GM19468 (cell line): ENCODE results near the gene ANKRD50.

ENCODE experiments used
- ATAC-seq: cut with Tn5 transposase; IDR thresholded peaks from one replicate; pipeline ENCODE4 v1.9.1; 2021; ENCODE audit warnings: mild to moderate bottlenecking, moderate library complexity, moderate number of reproducible peaks; ENCODE audit not compliant: unreplicated experiment; ENCODE audit errors: extremely low read depth

Gene ANKRD50

DNA sequence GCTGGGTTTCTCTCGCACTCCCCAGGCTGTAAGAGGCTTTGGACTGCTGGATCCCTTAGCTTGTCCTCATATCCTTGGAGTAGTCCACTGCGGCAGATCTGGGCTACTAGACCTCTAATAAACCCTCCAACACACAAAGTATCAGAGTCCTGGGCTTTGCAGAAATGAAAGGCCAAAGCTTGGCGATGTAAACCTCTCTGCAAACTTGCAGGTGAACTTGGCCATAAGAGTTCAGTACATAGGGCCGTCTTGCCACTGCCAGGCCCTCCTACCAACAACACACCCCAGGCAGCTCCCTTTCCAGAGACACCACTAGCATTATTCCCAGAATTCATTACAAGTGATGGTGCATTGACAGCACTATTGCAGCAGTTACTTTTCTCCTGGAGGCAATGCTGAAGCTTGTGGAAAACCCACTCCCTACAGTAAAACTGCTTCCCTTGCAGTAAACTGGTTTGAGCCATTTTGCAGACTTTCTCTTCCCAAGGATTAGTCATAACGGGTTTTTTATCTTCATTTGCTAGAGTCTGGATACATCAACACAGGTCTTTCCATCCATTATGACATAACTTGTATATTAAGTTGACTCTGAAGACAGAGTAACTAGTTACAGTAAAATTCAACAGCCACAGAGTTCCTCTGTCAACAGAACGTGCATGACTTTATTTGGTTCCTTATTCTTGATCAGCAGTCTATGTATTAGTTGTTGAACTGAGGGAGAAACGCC, 2.4 kb downstream of the ANKRD50 start:
- no peak for ATAC-seq

GRCh38 chr4:124708517-124709300, 3.8 kb downstream of the ANKRD50 start:
- ATAC-seq: no peak

DNA sequence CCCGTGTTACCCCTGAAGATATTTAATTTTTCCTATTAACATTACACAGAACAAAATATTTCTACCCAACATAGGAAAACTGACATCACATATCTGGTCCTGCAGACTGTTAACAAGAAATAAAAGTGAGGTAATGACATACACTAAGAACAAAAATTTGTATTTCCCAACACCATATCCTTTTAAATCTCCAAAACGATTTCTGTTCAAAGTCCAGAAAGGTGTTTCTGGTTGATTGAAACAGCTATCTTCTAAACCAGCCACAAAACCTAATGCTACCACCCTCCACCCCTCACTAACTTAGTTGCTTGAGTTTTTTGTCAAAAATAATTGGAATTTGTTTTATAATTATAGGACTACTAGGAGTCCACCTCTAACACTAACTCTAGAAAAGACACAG, 7.1 kb downstream of the ANKRD50 start:
- no peak for ATAC-seq

DNA sequence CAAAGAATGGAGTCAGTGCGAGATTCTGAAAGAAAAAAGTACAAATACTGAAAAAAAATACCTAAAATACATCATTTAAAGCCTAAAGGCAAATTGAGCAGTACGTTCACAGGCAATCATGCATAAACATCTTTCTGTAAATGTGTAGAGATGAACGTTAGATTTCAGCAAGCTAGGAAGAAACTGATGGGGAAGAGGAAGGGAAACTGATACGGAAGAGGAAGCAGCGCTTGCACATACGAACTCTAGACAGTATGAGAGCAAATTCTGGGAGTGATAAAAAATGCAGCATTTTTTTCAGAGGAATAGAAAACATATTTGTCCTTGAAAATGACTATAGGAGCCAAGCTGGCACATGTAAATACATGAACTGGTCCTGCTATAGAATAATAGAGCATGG, 9.4 kb downstream of the ANKRD50 start:
- peak; percentile 42 for ATAC-seq

DNA sequence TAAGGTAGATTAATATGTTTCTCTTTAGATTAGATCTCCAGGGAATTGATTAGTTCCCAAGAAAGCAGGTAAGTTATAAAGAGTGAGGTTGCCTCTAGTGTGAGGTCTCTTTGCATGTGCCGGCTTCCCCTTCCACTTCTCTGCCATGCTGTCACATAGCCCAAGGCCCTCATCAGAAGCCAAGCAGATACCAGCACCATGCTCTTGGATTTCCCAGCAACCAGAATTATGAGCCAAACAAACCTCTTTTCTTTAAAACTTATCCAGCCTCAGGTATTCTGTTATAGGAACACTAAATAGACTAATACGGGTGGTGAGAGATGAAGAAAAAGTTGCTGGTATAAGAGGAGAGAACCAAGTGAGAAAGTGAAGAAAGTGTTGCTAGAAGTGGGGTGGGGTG, 15.1 kb downstream of the ANKRD50 start:
- no peak for ATAC-seq

- no peak for ATAC-seq
These were observed 16.4 kb downstream of the ANKRD50 start for GRCh38 chr4:124696182-124696581.

DNA sequence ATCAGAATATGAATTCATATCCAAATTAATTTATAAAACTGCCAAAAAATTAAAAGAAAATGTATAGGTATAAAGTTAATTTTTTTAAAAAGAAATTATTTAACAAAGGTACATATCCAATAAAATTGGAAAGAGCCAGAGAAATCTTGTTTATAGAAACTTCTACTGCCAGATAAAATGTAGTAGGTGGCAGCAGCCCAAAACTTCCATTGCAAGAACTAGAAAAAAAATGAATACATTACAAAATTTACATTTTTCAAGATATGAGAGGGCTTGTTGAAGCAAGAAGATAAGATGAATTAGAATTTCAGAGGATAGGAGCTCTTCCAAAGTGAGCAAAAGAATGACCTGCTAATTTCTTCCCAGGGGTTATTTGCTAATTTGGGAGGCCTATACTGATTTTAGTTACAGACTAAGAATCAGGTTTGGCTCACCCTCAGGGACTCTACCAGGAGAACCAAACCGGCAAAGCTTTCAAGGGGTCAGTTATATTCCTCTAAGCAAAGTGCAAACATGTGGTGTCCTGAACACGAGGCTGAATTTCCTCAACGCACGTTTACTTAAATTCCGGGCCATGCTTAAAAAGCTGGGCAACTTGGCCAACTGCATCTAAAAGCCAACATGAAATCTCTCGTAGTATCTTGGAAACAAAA, 17.5 kb downstream of the ANKRD50 start:
- ATAC-seq: no peak

DNA sequence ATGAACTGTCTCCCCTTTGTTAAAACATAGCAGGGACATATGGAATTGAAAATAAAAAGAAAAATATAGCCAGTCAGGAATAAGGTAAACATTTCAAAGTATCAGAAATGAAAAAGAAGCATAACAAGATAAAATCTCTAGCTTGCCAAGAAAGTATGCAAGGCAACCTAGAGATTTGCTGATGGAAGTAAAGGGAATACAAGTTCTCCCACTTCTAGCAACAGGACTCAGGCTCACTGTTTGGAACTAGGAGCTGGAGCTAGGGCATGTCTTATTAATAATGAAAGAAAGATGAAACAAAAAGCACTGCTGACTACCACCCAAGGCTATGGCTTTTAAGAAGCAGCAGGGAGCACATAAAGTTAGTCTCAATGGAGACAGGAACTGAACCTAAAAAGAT, 18.2 kb downstream of the ANKRD50 start:
- ATAC-seq: no peak

GRCh38 chr4:124691801-124692200, 20.7 kb downstream of the ANKRD50 start:
- no peak for ATAC-seq

- no peak for ATAC-seq
These were observed 26.3 kb downstream of the ANKRD50 start for GRCh38 chr4:124686279-124686678.

- ATAC-seq: no peak
These were observed 26.7 kb downstream of the ANKRD50 start for GRCh38 chr4:124685851-124686250.

DNA sequence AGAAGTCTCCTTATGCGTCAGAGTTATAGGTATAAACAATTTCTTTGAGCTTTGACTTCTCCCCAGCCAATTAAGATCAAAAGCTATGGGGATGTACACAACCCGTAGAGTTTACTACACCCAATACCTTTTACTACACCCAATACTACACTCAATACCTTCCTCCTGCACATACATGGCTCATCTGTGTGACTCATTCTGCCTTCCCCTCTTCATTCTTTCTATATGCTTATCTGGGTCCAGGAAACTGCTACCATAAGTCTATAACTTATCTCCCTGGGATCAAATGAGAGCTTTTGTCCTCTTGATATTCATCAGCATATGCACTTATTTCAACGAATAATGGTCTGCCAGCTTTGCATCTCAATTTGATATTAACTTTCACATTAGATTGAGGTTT, 28.2 kb downstream of the ANKRD50 start:
- ATAC-seq: no peak

DNA sequence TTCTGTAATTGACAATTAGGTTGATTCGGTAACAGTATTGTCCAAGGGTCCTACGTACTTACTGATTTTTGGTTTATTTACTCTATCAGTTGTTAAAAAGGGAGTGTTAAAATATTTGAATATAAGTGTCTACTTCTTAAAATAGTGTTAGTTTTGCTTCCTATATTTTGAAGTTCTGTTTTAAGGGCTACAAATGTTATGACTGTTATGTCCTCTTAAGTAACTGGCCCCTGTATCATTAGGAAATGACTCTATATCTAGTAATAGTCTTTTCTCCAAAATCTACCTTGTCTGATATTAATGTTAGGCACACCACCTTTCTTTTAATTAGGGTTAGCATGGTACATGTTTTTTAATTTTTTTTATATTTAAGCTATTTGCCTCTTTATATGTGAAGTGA, 30.1 kb downstream of the ANKRD50 start:
- no peak for ATAC-seq

DNA sequence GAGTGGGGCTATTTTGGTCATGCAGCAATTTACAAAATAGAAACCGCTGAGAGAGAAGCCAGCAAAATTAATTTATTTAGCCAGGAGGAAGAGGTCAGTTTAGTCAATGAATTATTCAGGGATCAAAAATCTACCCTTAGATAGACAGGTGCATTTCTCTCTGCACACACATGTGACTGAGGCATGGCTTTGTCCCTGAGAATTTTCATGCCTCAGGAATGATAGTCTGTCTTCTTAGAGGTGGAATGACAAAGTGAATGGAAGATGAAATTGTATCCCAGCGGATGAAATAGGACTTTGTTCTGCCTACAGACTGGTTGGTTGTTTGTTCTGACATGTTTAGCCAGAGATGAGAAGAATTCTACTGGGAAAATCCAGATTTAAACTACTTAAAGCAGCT, 46.0 kb downstream of the ANKRD50 start:
- ATAC-seq: no peak

GRCh38 chr4:124658795-124659194, 53.7 kb downstream of the ANKRD50 start:
- ATAC-seq: no peak

GRCh38 chr4:124650614-124651013, 61.9 kb downstream of the ANKRD50 start:
- ATAC-seq: no peak

DNA sequence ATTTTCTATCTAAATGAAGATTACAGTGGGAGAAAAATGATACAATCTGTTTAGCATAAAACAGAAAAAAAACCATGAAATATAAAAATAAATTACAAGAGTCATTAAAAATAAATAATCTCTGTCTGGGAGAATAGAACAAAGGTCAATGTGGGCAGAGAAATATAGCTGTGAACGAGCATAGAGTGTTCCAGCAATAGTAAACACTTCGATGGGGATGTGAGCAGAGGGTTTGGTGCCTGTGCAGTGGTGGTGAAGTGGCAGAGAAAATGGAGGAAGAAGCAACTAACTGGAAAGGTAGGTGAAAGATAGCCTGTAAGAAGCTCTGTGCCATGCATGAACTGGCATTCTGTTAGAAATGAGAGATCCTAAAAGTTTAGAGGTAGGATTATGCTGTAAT, 64.9 kb downstream of the ANKRD50 start:
- ATAC-seq: no peak

DNA sequence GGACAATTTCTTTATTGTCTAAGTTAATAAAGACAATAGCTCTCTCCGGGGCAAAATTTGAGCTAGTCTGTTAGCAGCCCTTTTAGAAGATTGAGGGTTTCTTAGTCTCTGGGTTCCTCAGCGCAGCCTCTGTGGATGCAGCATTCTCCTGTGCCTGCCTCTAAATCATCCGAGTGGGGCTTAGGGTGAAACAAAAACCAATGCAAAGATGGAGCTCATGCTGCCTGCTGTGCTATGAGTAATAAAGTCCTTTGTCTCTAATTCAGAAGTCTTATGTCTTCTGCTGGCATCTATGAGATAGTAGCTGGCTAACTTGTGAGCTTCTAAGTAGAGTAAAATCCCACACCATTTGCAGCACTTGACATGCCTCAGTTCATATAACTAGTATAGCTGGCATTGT, 67.9 kb downstream of the ANKRD50 start:
- ATAC-seq: no peak

GRCh38 chr4:124642846-124643245, 69.7 kb downstream of the ANKRD50 start:
- ATAC-seq: no peak

DNA sequence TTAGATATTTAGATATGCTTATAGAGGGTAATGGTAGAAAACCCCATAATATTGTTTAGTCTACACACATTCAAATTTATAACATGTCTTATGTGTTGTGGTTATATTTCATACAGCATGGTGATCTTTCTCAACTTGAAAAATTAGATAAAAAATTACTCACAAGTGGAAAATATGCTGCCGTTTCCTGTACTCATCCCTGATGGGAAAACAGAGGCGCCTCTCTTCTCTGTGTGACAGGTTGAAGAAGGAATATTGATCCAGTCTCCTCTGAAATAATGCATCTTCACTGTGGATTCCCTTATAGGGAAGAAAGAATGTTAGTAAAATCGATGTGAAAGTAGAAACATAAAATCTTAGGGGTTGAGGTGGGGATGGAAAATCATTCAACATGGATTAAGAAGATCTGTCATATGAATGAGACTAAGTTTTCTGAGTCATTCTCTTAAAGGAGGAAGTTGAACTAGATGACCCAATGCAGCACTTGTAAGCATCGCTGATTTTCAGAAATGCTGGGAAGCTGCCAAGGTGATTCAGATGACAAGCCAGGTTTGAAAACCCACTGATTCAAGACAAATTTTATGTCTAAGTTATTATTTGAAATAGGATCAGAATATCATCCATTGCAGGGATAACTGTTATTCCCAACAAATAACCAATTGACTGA, 70.7 kb downstream of the ANKRD50 start:
- ATAC-seq: no peak
